ENCODE measurements around the gene WFIKKN2.
A peak's percentile ranks its signal among the peaks of the same experiment; 100 is the strongest.
"Not testable (repeated sequence)": the region's sequence is repeated elsewhere in the genome, so short reads cannot be mapped to it uniquely, and the experiment has no call there.

Gene WFIKKN2

GRCh38 chr17:50858486-50859225 is 23.3 kb downstream of the WFIKKN2 start:
- no peak for DNase-seq

GRCh38 chr17:50859727-50860126 is 24.3 kb downstream of the WFIKKN2 start:
- not testable (repeated sequence) for DNase-seq

GRCh38 chr17:50861334-50861676 is 25.9 kb downstream of the WFIKKN2 start:
- DNase-seq: no peak

- no peak for DNase-seq
Observed at GRCh38 chr17:50861822-50862528, 26.6 kb downstream of the WFIKKN2 start.

GRCh38 chr17:50863221-50863843 is 27.9 kb downstream of the WFIKKN2 start:
- no peak for DNase-seq

- no peak for DNase-seq
Observed at GRCh38 chr17:50863931-50864330, 28.5 kb downstream of the WFIKKN2 start.

GRCh38 chr17:50864747-50865059 is 29.3 kb downstream of the WFIKKN2 start:
- DNase-seq: no peak

- DNase-seq: peak in 2 of 4 experiments; percentile 33 to 43
Observed at GRCh38 chr17:50865060-50865867, 29.9 kb downstream of the WFIKKN2 start.

- no peak for DNase-seq
Observed at GRCh38 chr17:50865868-50866260, 30.5 kb downstream of the WFIKKN2 start.

- peak; percentile 96 to 97 (median 96) for DNase-seq
Observed at GRCh38 chr17:50866261-50866949, 31.0 kb downstream of the WFIKKN2 start, which contains the start of gene TOB1. TOB1 (minus strand) TSS chr17:50866354; CDS start chr17:50864017, 2,337 bp downstream.

GRCh38 chr17:50866950-50867362 is 31.6 kb downstream of the WFIKKN2 start:
- DNase-seq: peak; percentile 51 to 69 (median 60)

GRCh38 chr17:50867363-50868139 is 32.2 kb downstream of the WFIKKN2 start:
- peak; percentile 52 to 78 (median 66) for DNase-seq

- no peak for DNase-seq
Observed at GRCh38 chr17:50868140-50868438, 32.7 kb downstream of the WFIKKN2 start.

- no peak for DNase-seq
Observed at GRCh38 chr17:50868602-50869001, 33.2 kb downstream of the WFIKKN2 start.

- DNase-seq: no peak
Observed at GRCh38 chr17:50871364-50871763, 36.0 kb downstream of the WFIKKN2 start.

- DNase-seq: no peak
Observed at GRCh38 chr17:50871898-50872297, 36.5 kb downstream of the WFIKKN2 start.

GRCh38 chr17:50872710-50873424 is 37.5 kb downstream of the WFIKKN2 start:
- peak in 1 of 4 experiments; percentile 16 for DNase-seq

GRCh38 chr17:50875074-50875473 is 39.7 kb downstream of the WFIKKN2 start:
- DNase-seq: no peak

GRCh38 chr17:50877042-50877441 is 41.7 kb downstream of the WFIKKN2 start:
- DNase-seq: not testable (repeated sequence)

- no peak for DNase-seq
Observed at GRCh38 chr17:50877838-50878237, 42.5 kb downstream of the WFIKKN2 start.

- no peak for DNase-seq
Observed at GRCh38 chr17:50879086-50879485, 43.7 kb downstream of the WFIKKN2 start.
